Liver (tissue), 9 donors: ENCODE results near the gene ILF3. TPM values are rescaled to one million over a fixed set of nuclear protein-coding genes. Genes with fewer than 3 reads are reported as not detected.

Source experiments
- DNase-seq: peaks from one replicate; pipeline ENCODE4 v3.0.0-alpha.2; 2017; ENCODE audit warnings: low spot score
- H3K27ac ChIP-seq, 2 donors: one replicate each; pipeline ENCODE4 v1.7.0; 2013; ENCODE audit warnings: inconsistent platforms in 2 of 2, low read length in 2 of 2, control low read depth in 1 of 2, low read depth in 1 of 2, mild to moderate bottlenecking in 1 of 2
- H3K27me3 ChIP-seq, 4 donors: one replicate each; pipeline versions ENCODE4 v1.6.1 to v1.7.0; 2013; ENCODE audit warnings: low read length in 3 of 4, inconsistent platforms in 1 of 4, mild to moderate bottlenecking in 1 of 4, moderate library complexity in 1 of 4; ENCODE audit not compliant: control insufficient read depth in 4 of 4, insufficient read depth in 4 of 4
- H3K36me3 ChIP-seq, 4 donors: one replicate each; pipeline versions ENCODE4 v1.6.1 to v1.7.0; 2013; ENCODE audit warnings: low read length in 3 of 4, mild to moderate bottlenecking in 3 of 4, low read depth in 1 of 4, moderate library complexity in 1 of 4; ENCODE audit not compliant: control insufficient read depth in 4 of 4, insufficient read depth in 3 of 4
- H3K4me1 ChIP-seq, 4 donors: one replicate each; pipeline versions ENCODE4 v1.6.1 to v1.7.0; 2013; ENCODE audit warnings: low read length in 3 of 4, mild to moderate bottlenecking in 3 of 4, moderate library complexity in 1 of 4; ENCODE audit not compliant: control insufficient read depth in 4 of 4, insufficient read depth in 4 of 4
- H3K4me3 ChIP-seq, 3 donors: one replicate each; pipeline versions ENCODE4 v1.6.1 to v1.7.0; 2013; ENCODE audit warnings: low read length in 3 of 3, control low read depth in 1 of 3, low read depth in 1 of 3, mild to moderate bottlenecking in 1 of 3
- H3K9ac ChIP-seq, 2 donors: one replicate each; pipeline ENCODE4 v1.7.0; 2013; ENCODE audit warnings: low read length in 2 of 2, mild to moderate bottlenecking in 2 of 2, moderate library complexity in 2 of 2, control low read depth in 1 of 2, low read depth in 1 of 2
- H3K9me3 ChIP-seq, 4 donors: one replicate each; pipeline versions ENCODE4 v1.6.1 to v1.7.0; 2013; ENCODE audit warnings: low read length in 3 of 4; ENCODE audit not compliant: control insufficient read depth in 4 of 4
- ATF3 ChIP-seq: IDR thresholded peaks from 2 replicates; pipeline ENCODE4 v1.6.1; 2016; ENCODE audit warnings: antibody characterized with exemption
- CTCF ChIP-seq: fragments of 150-350 bp; IDR thresholded peaks from 2 replicates; pipeline ENCODE4 v1.5.1; 2017; ENCODE audit warnings: improper control_type of control experiment, low read depth, low read length; ENCODE audit not compliant: missing input control
- EGR1 ChIP-seq, 2 donors: IDR thresholded peaks; 2 replicates each; pipeline ENCODE4 v1.6.1; 2016 to 2018; ENCODE audit warnings: antibody characterized with exemption in 2 of 2, low read depth in 2 of 2
- FOXA1 ChIP-seq: IDR thresholded peaks from 2 replicates; pipeline ENCODE4 v1.6.1; 2016; ENCODE audit warnings: antibody characterized with exemption
- FOXA2 ChIP-seq: IDR thresholded peaks from 2 replicates; pipeline ENCODE4 v1.6.1; 2016; ENCODE audit warnings: antibody characterized with exemption
- GABPA ChIP-seq, 2 donors: IDR thresholded peaks in 1 of 2; conservative IDR thresholded peaks in 1 of 2; 2 replicates each; pipeline ENCODE4 v1.6.1; 2016; ENCODE audit warnings: antibody characterized with exemption in 2 of 2, mild to moderate bottlenecking in 1 of 2, moderate library complexity in 1 of 2
- HNF4A ChIP-seq, 2 donors: conservative IDR thresholded peaks; 2 replicates each; pipeline ENCODE4 v1.6.1; 2016; ENCODE audit warnings: antibody characterized with exemption in 2 of 2, mild to moderate bottlenecking in 2 of 2
- HNF4G ChIP-seq: IDR thresholded peaks from 2 replicates; pipeline ENCODE4 v1.6.1; 2016; ENCODE audit warnings: antibody characterized with exemption
- JUND ChIP-seq, 2 donors: IDR thresholded peaks; 2 replicates each; pipeline ENCODE4 v1.6.1; 2016; ENCODE audit warnings: antibody characterized with exemption in 2 of 2
- MAX ChIP-seq: IDR thresholded peaks from 2 replicates; pipeline ENCODE4 v1.6.1; 2016; ENCODE audit warnings: antibody characterized with exemption
- NR2F2 ChIP-seq: IDR thresholded peaks from 2 replicates; pipeline ENCODE4 v1.6.1; 2016; ENCODE audit warnings: antibody characterized with exemption
- RAD21 ChIP-seq, 2 donors: IDR thresholded peaks; 2 replicates each; pipeline ENCODE4 v1.6.1; 2016; ENCODE audit warnings: antibody characterized with exemption in 2 of 2, mild to moderate bottlenecking in 2 of 2
- REST ChIP-seq: IDR thresholded peaks from 2 replicates; pipeline ENCODE4 v1.6.1; 2016; ENCODE audit warnings: antibody characterized with exemption, mild to moderate bottlenecking
- RXRA ChIP-seq, 2 donors: IDR thresholded peaks; 2 replicates each; pipeline ENCODE4 v1.6.1; 2017 to 2018; ENCODE audit warnings: antibody characterized with exemption in 2 of 2, mild to moderate bottlenecking in 1 of 2
- SP1 ChIP-seq: IDR thresholded peaks from 2 replicates; pipeline ENCODE4 v1.6.1; 2018; ENCODE audit warnings: antibody characterized with exemption, mild to moderate bottlenecking
- TAF1 ChIP-seq: conservative IDR thresholded peaks from 2 replicates; pipeline ENCODE4 v1.6.1; 2016; ENCODE audit warnings: antibody characterized with exemption, mild to moderate bottlenecking
- YY1 ChIP-seq: IDR thresholded peaks from 2 replicates; pipeline ENCODE4 v1.6.1; 2016; ENCODE audit warnings: antibody characterized with exemption, mild to moderate bottlenecking
- ZBTB33 ChIP-seq: IDR thresholded peaks from 2 replicates; pipeline ENCODE4 v1.6.1; 2016; ENCODE audit warnings: antibody characterized with exemption
- WGBS: extraction: QIAGEN DNeasy Blood & Tissue Kit; methylation state at CpG from one replicate; pipeline ENCODE4 v1.1.7; 2013; 5-methylcytosine and 5-hydroxymethylcytosine counted together
- polyA plus RNA-seq, 2 donors: library from polyadenylated mRNA; stranded (reverse) in 1 of 2; unstranded in 1 of 2; fragments of 200-250 nt in 1 of 2; fragments of >200 nt in 1 of 2; fragmentation: Nextera tagmentation in 1 of 2; extraction: Ambion mirVana in 1 of 2; gene quantifications; one replicate each; pipeline versions ENCODE4 v1.2.1 to v1.2.3, GENCODE V29; 2013 to 2015
- total RNA-seq, 2 donors: library from RNA; depleted of rRNA; stranded (reverse); fragments of >200 nt; gene quantifications; one replicate each; pipeline ENCODE4 v1.2.3, GENCODE V29; 2014
- donor health status: healthy.
- donor health status: healthy.
- donor health status: healthy.
- donor health status: healthy.
- donor health status: healthy.

ILF3 gene
- total and polyA plus RNA-seq, 4 donors, result 31.7 to 85.1 (median 42.9) TPM

GRCh38 chr19:10686661-10687517 is 32.7 kb downstream of the ILF3 start:
- 87% methylated on average over 31 of the region's 31 CpGs for WGBS
- TF ChIP-seq TAF1 (no peak), CTCF (no peak), RAD21 (IDR thresholded peaks at IDR 0.05) (no peak)
- H3K27me3 ChIP-seq, result no peaks in the 10 kb centered on the region

GRCh38 chr19:10687518-10688288 is 33.6 kb downstream of the ILF3 start:
- H3K9me3 ChIP-seq, result no peaks in the 10 kb centered on the region
- H3K36me3 ChIP-seq, result peaks cover 22 to 86% (median 41%) of the 10 kb centered on the region in 4 donors
- H3K27me3 ChIP-seq, result no peaks in the 10 kb centered on the region
- H3K4me3 ChIP-seq, result no peak overlapping the region
- WGBS, result 94% methylated on average over 25 of the region's 25 CpGs
- H3K4me1 ChIP-seq, result no peaks in the 10 kb centered on the region
- DNase-seq, result no peak
- no peak overlapping the region for H3K9ac ChIP-seq
- TF ChIP-seq NR2F2 (no peak), JUND (IDR thresholded peaks at IDR 0.05) (no peak), HNF4A (conservative IDR thresholded peaks at IDR 0.05) (no peak), SP1 (no peak), RXRA (IDR thresholded peaks at IDR 0.05) (no peak), MAX (no peak), HNF4G (no peak), YY1 (no peak), ZBTB33 (no peak), CTCF (no peak), FOXA1 (no peak), ATF3 (no peak), FOXA2 (no peak), REST (no peak), EGR1 (IDR thresholded peaks at IDR 0.05; ENCODE audit: low read depth in 2 of 2) (no peak), RAD21 (IDR thresholded peaks at IDR 0.05) (no peak), GABPA (IDR thresholded peaks at IDR 0.05 in 1 of 2, conservative IDR thresholded peaks at IDR 0.05 in 1 of 2) (no peak), TAF1 (no peak)
- H3K27ac ChIP-seq, result no peak overlapping the region

More at GRCh38 chr19:10686661-10687517, 32.7 kb downstream of the ILF3 start:
- Histone ChIP-seq H3K9me3 (no peaks in the 10 kb centered on the region), H3K9ac (no peak overlapping the region), H3K27ac (no peak overlapping the region), H3K36me3 (peaks cover 23 to 93% (median 48%) of the 10 kb centered on the region in 4 donors), H3K4me1 (no peaks in the 10 kb centered on the region), H3K4me3 (no peak overlapping the region)
- no peak for DNase-seq
